Keratinocyte (primary cell): ENCODE results near the gene MMP24OS. TPM values are rescaled to one million over a fixed set of nuclear protein-coding genes. Genes with fewer than 3 reads are reported as not detected.

Source experiments
- DNase-seq: peaks from one replicate; pipeline ENCODE4 v3.0.0-alpha.2; 2011; ENCODE audit warnings: low read depth, missing footprints, low spot score
- FAIRE-seq: peaks from 2 replicates; lab custom pipeline; 2011; peaks lifted over from hg19 to GRCh38; lab: Jason Lieb, UNC
- H2AFZ ChIP-seq: 2 replicates; pipeline ENCODE4 v1.6.0; 2012; ENCODE audit warnings: low read length, control low read depth, inconsistent platforms; ENCODE audit not compliant: control insufficient read depth
- H3K27ac ChIP-seq: 2 replicates; pipeline ENCODE4 v1.5.1; 2011; ENCODE audit warnings: low read length; ENCODE audit not compliant: control insufficient read depth, insufficient read depth
- H3K27me3 ChIP-seq: 3 replicates; pipeline ENCODE4 v1.6.0; 2011; ENCODE audit warnings: low read length; ENCODE audit not compliant: control insufficient read depth, insufficient read depth; ENCODE audit errors: extremely low read depth
- H3K36me3 ChIP-seq, 2 experiments: 2 replicates in 1 of 2; 3 replicates in 1 of 2; pipeline ENCODE4 v1.5.1; 2011; ENCODE audit warnings: low read length in 2 of 2, mild to moderate bottlenecking in 1 of 2; ENCODE audit not compliant: control insufficient read depth in 2 of 2, insufficient read depth in 2 of 2; ENCODE audit errors: extremely low read depth in 1 of 2
- H3K4me1 ChIP-seq: 3 replicates; pipeline ENCODE4 v1.5.1; 2011; ENCODE audit warnings: low read length; ENCODE audit not compliant: control insufficient read depth, insufficient read depth; ENCODE audit errors: extremely low read depth
- H3K4me2 ChIP-seq: 3 replicates; pipeline ENCODE4 v1.6.0; 2011; ENCODE audit warnings: low read depth, low read length; ENCODE audit not compliant: control insufficient read depth, insufficient read depth; ENCODE audit errors: extremely low read depth
- H3K4me3 ChIP-seq, 3 experiments: fragments of 200-600 bp in 1 of 3; sonication (generic) in 1 of 3; 2 replicates in 2 of 3; 3 replicates in 1 of 3; pipeline ENCODE4 v1.5.1; 2011 to 2016; ENCODE audit warnings: low read length in 3 of 3, mild to moderate bottlenecking in 3 of 3, control low read depth in 2 of 3, inconsistent platforms in 1 of 3, low read depth in 1 of 3, mixed read lengths in 1 of 3, mixed run types in 1 of 3, moderate library complexity in 1 of 3; ENCODE audit not compliant: control insufficient read depth in 2 of 3, insufficient read depth in 2 of 3; ENCODE audit errors: extremely low read depth in 1 of 3
- H3K79me2 ChIP-seq: 2 replicates; pipeline ENCODE4 v1.6.0; 2012; ENCODE audit warnings: low read length; ENCODE audit not compliant: control insufficient read depth, insufficient read depth
- H3K9ac ChIP-seq: 3 replicates; pipeline ENCODE4 v1.6.0; 2011; ENCODE audit warnings: low read length; ENCODE audit not compliant: control insufficient read depth, insufficient read depth; ENCODE audit errors: extremely low read depth
- H3K9me1 ChIP-seq: 3 replicates; pipeline ENCODE4 v1.6.0; 2011; ENCODE audit warnings: low read length; ENCODE audit not compliant: control insufficient read depth, insufficient read depth; ENCODE audit errors: extremely low read depth
- H3K9me3 ChIP-seq: 2 replicates; pipeline ENCODE4 v1.5.1; 2012; ENCODE audit warnings: low read depth, low read length; ENCODE audit not compliant: control insufficient read depth
- H4K20me1 ChIP-seq: 3 replicates; pipeline ENCODE4 v1.6.0; 2011; ENCODE audit warnings: low read length; ENCODE audit not compliant: control insufficient read depth, insufficient read depth; ENCODE audit errors: extremely low read depth
- EZH2 ChIP-seq: IDR thresholded peaks from one replicate; pipeline ENCODE4 v1.6.1; 2012; ENCODE audit warnings: inconsistent platforms, mild to moderate bottlenecking, low read length, moderate library complexity
- dilution Hi-C: fragments of 300-500 bp; cut with MboI; formaldehyde crosslinking; loops from one replicate; pipeline ENCODE4 v1.7.0; 2020; ENCODE audit warnings: low sequenced_read_pairs; ENCODE audit not compliant: extremely low pct_ligation_motif_present
- polyA plus RNA-seq, 5 experiments: library from polyadenylated mRNA; depleted of rRNA in 3 of 5; stranded (reverse) in 3 of 5; stranded (forward) in 1 of 5; unstranded in 1 of 5; fragments of >200 nt; gene quantifications; 1 replicate in 1 of 5; 2 replicates in 3 of 5; 3 replicates in 1 of 5; pipeline versions ENCODE4 v1.2.1 to v1.2.3, GENCODE V29; 2011 to 2012; ENCODE audit warnings: missing spikeins in 2 of 5, low read depth in 1 of 5, low replicate concordance in 1 of 5
- TF ChIP-seq, protein P1 (sequence below), 3 experiments: IDR thresholded peaks in 1 of 3; conservative IDR thresholded peaks in 1 of 3; optimal IDR thresholded peaks in 1 of 3; 2 replicates in 2 of 3; 3 replicates in 1 of 3; pipeline versions ENCODE3 to v1.5.1; 2011; ENCODE audit warnings: low read length in 3 of 3, mild to moderate bottlenecking in 3 of 3, moderate library complexity in 2 of 3, control low read depth in 1 of 3, inconsistent platforms in 1 of 3; ENCODE audit not compliant: insufficient read depth in 2 of 3; ENCODE audit errors: extremely low read depth in 1 of 3

Gene MMP24OS
- polyA plus RNA-seq, 1 donor (not counting 4 experiments of a cell fraction or from before 2014, with no cell fraction given), result 19.5 TPM

- Histone ChIP-seq H2AFZ (peak overlapping the region; percentile 13), H3K4me3 (peak overlapping the region; percentile 14 to 29 (median 23)), H3K4me1 (peaks cover 73% of the 10 kb centered on the region), H3K36me3 (peaks cover 2 to 19% of the 10 kb centered on the region in 2 experiments), H3K4me2 (peak overlapping the region; percentile 59), H3K27me3 (no peaks in the 10 kb centered on the region), H4K20me1 (no peaks in the 10 kb centered on the region), H3K9ac (peak overlapping the region; percentile 64), H3K27ac (peak overlapping the region; percentile 98), H3K79me2 (no peaks in the 10 kb centered on the region), H3K9me1 (no peaks in the 10 kb centered on the region), H3K9me3 (no peaks in the 10 kb centered on the region)
- DNase-seq (no peak), FAIRE-seq (peak; percentile 74)
- dilution Hi-C loops, result no loop called here
- TF ChIP-seq EZH2, result no peak
- TF ChIP-seq, protein P1, sequence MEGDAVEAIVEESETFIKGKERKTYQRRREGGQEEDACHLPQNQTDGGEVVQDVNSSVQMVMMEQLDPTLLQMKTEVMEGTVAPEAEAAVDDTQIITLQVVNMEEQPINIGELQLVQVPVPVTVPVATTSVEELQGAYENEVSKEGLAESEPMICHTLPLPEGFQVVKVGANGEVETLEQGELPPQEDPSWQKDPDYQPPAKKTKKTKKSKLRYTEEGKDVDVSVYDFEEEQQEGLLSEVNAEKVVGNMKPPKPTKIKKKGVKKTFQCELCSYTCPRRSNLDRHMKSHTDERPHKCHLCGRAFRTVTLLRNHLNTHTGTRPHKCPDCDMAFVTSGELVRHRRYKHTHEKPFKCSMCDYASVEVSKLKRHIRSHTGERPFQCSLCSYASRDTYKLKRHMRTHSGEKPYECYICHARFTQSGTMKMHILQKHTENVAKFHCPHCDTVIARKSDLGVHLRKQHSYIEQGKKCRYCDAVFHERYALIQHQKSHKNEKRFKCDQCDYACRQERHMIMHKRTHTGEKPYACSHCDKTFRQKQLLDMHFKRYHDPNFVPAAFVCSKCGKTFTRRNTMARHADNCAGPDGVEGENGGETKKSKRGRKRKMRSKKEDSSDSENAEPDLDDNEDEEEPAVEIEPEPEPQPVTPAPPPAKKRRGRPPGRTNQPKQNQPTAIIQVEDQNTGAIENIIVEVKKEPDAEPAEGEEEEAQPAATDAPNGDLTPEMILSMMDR (optimal IDR thresholded peaks at IDR 0.05 in 1 of 3, IDR thresholded peaks at IDR 0.05 in 1 of 3, conservative IDR thresholded peaks at IDR 0.05 in 1 of 3; ENCODE audit: extremely low read depth in 1 of 3, insufficient read depth in 2 of 3, low read length in 3 of 3), result peak; percentile 92 to 96 (median 96)
Measured at GRCh38 chr20:35303735-35304491, 26.0 kb upstream of the MMP24OS start.

- Histone ChIP-seq H3K36me3 (peaks cover 2 to 19% of the 10 kb centered on the region in 2 experiments), H3K79me2 (no peaks in the 10 kb centered on the region), H3K9me3 (no peaks in the 10 kb centered on the region), H4K20me1 (no peaks in the 10 kb centered on the region), H3K4me1 (peaks cover 67% of the 10 kb centered on the region), H2AFZ (no peak overlapping the region), H3K27me3 (no peaks in the 10 kb centered on the region), H3K9me1 (no peaks in the 10 kb centered on the region), H3K4me2 (peak overlapping the region; percentile 59), H3K27ac (peak overlapping the region; percentile 98), H3K4me3 (peak overlapping the region in 1 of 3 experiments; percentile 23), H3K9ac (peak overlapping the region; percentile 64)
- dilution Hi-C loops, result no loop called here
- FAIRE-seq (no peak), DNase-seq (no peak)
- TF ChIP-seq, protein P1 (optimal IDR thresholded peaks at IDR 0.05 in 1 of 3, IDR thresholded peaks at IDR 0.05 in 1 of 3, conservative IDR thresholded peaks at IDR 0.05 in 1 of 3; ENCODE audit: extremely low read depth in 1 of 3, insufficient read depth in 2 of 3, low read length in 3 of 3), result no peak
- no peak for TF ChIP-seq EZH2
Measured at GRCh38 chr20:35303382-35303734, 25.4 kb upstream of the MMP24OS start.
